Prostate gland (tissue), 2 donors: ENCODE measurements around the gene MORN1.

ENCODE experiments used
- POLR2A ChIP-seq: fragments of 450-650 bp; IDR thresholded peaks from one replicate; pipeline ENCODE4 v1.6.1; 2016; ENCODE audit warnings: antibody characterized with exemption, mild to moderate bottlenecking
- POLR2AphosphoS5 ChIP-seq: sonication (generic); formaldehyde crosslinking; IDR thresholded peaks from one replicate; pipeline ENCODE4 v1.6.1; 2017; ENCODE audit warnings: antibody characterized with exemption
- TF ChIP-seq, protein P1 (sequence below), 4 experiments: fragments of 200-600 bp in 2 of 4; fragments of 450-650 bp in 2 of 4; sonication (generic) in 2 of 4; IDR thresholded peaks; 1 replicate in 3 of 4; 2 replicates in 1 of 4; pipeline ENCODE4 v1.5.1; 2016 to 2019; ENCODE audit warnings: antibody characterized with exemption in 4 of 4, mild to moderate bottlenecking in 2 of 4, moderate library complexity in 2 of 4

DNA sequence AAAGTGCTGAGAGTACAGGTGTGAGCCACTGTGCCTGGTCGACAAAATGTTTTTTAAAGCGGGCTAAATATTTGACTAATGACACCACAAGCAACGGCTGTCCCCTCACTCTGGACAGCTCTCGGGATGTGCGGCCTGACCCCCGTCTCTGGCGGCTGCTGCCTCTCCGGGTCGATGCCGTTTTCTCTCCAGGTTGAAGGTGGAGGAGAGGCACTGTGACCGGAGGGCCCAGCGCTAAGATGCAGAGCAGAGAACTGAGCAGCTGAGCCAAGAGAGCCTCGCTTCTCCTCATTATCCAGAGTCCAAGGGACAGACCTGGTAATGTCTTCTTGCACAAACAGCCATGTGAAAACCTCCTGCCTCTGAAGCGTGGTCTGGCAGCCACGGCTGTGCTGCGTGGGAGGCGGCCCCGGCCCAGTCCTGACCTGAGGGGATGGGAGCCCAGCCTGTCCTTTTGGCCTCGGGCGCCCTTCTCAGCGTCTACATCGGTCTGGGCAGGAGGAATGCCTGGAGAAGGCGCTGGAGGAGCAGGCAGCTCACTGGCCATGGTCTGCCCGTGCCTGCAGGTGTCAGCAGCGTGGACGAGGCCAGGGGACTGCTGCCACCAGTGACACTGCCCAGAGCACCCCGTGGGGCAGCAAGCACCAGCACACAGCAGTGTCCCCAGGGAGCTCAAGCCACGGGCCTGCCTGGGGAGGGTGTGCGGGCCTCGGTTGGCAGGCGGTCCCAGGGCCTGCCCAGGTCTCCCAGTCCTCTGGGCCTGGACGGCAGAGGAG is 10.3 kb downstream of the MORN1 start:
- TF ChIP-seq, protein P1, sequence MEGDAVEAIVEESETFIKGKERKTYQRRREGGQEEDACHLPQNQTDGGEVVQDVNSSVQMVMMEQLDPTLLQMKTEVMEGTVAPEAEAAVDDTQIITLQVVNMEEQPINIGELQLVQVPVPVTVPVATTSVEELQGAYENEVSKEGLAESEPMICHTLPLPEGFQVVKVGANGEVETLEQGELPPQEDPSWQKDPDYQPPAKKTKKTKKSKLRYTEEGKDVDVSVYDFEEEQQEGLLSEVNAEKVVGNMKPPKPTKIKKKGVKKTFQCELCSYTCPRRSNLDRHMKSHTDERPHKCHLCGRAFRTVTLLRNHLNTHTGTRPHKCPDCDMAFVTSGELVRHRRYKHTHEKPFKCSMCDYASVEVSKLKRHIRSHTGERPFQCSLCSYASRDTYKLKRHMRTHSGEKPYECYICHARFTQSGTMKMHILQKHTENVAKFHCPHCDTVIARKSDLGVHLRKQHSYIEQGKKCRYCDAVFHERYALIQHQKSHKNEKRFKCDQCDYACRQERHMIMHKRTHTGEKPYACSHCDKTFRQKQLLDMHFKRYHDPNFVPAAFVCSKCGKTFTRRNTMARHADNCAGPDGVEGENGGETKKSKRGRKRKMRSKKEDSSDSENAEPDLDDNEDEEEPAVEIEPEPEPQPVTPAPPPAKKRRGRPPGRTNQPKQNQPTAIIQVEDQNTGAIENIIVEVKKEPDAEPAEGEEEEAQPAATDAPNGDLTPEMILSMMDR (IDR thresholded peaks at IDR 0.05) = no peak
- TF ChIP-seq POLR2A = no peak
- no peak for TF ChIP-seq POLR2AphosphoS5
